GM23338 (cell line): ENCODE measurements around the gene SLC16A9.

Experiments used
- CTCF ChIP-seq, 2 experiments: fragments of 200-600 bp in 1 of 2; sonication (generic) in 1 of 2; conservative IDR thresholded peaks; 2 replicates each; pipeline versions ENCODE4 v1.5.1 to v1.6.1; 2016 to 2017; ENCODE audit warnings: antibody characterized with exemption in 2 of 2, low read depth in 2 of 2, mild to moderate bottlenecking in 2 of 2, moderate library complexity in 1 of 2
- EZH2 ChIP-seq: fragments of 200-600 bp; sonication (generic); IDR thresholded peaks from one replicate; pipeline ENCODE4 v1.8.0; 2017; ENCODE audit warnings: antibody characterized with exemption, mild to moderate bottlenecking, low read depth; ENCODE audit not compliant: unreplicated experiment
- EZH2phosphoT487 ChIP-seq: fragments of 200-600 bp; sonication (generic); IDR thresholded peaks from one replicate; pipeline ENCODE4 v1.8.1; 2018; ENCODE audit warnings: antibody characterized with exemption; ENCODE audit not compliant: unreplicated experiment
- NANOG ChIP-seq: IDR thresholded peaks from 2 replicates; pipeline ENCODE4 v1.6.1; 2016; ENCODE audit warnings: antibody characterized with exemption, borderline replicate concordance
- POLR2AphosphoS5 ChIP-seq: IDR thresholded peaks from 2 replicates; pipeline ENCODE4 v1.6.1; 2016; ENCODE audit warnings: antibody characterized with exemption, low read depth

- TF ChIP-seq CTCF (conservative IDR thresholded peaks at IDR 0.05; ENCODE audit: low read depth in 2 of 2) = no peak
- no peak for TF ChIP-seq EZH2
- no peak for TF ChIP-seq NANOG
- no peak for TF ChIP-seq POLR2AphosphoS5
- no peak for TF ChIP-seq EZH2phosphoT487
Observed at GRCh38 chr10:59706851-59707797, 2.5 kb downstream of the SLC16A9 start.
